Measurements from ENCODE around the gene ACSL3.

GRCh38 chr2:222941510-222942032 lies 80.7 kb downstream of the ACSL3 start:
- TF ChIP-seq ZNF274 (IDR thresholded peaks at IDR 0.05; ENCODE audit: low read depth, low read length) (no peak), YY1 (IDR thresholded peaks at IDR 0.05; ENCODE audit: insufficient read depth, insufficient read length) (no peak), SUZ12 (IDR thresholded peaks at IDR 0.05; ENCODE audit: extremely low read depth, insufficient read depth, insufficient read length) (no peak)

Data from NT2/D1 (cell line).